Dermis blood vessel endothelial cell (primary cell): ENCODE results near the gene PPP1R16B. TPM values are rescaled to one million over a fixed set of nuclear protein-coding genes. Genes with fewer than 3 reads are reported as not detected.

ENCODE experiments used
- DNase-seq: peaks from one replicate; pipeline ENCODE4 v3.0.0; 2010
- total RNA-seq: library from RNA; depleted of rRNA; stranded (reverse); fragments of >200 nt; gene quantifications from 2 replicates; pipeline ENCODE4 v1.2.3, GENCODE V29; 2014

Gene PPP1R16B
- total RNA-seq, 1 donor from 2014 or later: 247 TPM

DNA sequence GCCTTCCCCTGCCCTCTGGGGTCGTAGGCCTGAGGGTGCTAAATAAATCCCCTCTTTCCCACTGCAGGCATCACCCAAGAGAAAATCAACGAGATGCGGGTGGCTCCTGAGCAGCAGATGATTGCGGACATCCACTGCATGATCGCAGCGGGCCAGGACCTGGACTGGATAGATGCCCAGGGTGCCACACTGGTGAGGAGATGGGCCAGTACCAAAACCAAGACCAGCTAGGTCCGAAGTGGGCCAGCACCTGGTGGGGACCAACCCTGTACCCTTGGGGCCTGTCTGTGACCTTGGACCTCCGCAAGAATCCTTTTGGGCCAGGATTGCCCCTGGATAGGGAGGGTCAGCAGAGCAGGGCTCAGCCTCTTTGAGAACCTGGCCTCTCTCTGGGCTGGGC is 97.1 kb downstream of the PPP1R16B start:
- no peak for DNase-seq

GRCh38 chr20:38903335-38903734 is 97.8 kb downstream of the PPP1R16B start:
- no peak for DNase-seq

DNA sequence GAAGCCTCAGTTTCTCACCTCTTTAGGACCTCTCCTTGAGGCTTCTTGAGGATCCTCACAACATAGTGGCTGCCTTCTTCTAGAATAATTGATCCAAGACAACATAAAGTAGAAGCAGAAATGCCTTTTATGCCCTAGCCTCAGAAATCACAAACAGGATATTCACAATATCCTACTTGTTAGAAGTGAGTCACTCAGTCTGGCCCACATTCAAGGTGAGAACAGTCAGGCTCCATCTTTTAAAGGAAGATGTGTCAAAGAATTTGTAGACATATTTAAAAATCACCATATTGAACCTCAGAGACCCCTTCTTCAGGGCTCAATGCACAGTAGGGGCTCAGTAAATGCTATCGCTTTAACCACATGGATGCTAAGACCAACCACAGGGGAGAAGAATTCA is 99.9 kb downstream of the PPP1R16B start:
- peak; percentile 59 for DNase-seq

- no peak for DNase-seq
Measured at GRCh38 chr20:38907918-38908677, 102.6 kb downstream of the PPP1R16B start.

GRCh38 chr20:38915355-38915754 is 109.9 kb downstream of the PPP1R16B start:
- DNase-seq: no peak

DNA sequence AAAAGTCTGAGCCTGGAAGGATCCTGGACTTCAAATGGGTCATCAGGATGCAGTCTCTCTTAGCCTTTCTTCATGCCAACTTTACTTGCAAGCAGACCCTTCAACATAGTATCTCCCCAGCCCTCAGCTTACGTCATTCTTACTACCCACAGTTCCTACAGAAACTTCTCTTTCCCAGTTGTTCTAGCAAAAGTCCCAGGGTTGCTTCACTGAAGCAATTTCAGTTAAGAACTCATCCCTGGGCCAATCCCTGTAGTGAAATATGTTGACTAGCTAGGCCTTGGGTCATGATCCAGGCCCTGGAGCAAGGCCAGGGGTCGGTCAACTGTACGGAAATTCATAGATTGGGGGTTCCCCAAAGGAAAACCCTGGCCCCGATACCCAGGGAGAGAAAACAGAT is 112.2 kb downstream of the PPP1R16B start:
- no peak for DNase-seq

DNA sequence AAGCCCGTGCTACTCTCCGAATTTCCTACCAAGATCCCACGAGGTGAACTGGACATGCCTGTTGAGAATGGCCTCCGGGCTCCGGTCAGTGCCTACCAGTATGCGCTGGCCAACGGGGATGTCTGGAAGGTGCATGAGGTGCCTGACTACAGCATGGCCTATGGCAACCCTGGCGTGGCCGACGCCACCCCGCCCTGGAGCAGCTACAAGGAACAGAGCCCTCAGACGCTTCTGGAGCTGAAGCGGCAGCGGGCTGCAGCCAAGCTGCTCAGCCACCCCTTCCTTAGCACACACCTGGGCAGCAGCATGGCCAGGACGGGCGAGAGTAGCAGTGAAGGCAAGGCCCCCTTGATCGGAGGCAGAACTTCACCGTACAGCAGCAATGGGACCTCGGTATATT is 112.7 kb downstream of the PPP1R16B start:
- DNase-seq: no peak

- no peak for DNase-seq
Measured at GRCh38 chr20:38919683-38920082, 114.2 kb downstream of the PPP1R16B start.

- no peak for DNase-seq
Measured at GRCh38 chr20:38920411-38920810, 114.9 kb downstream of the PPP1R16B start.

GRCh38 chr20:38920851-38921250 is 115.4 kb downstream of the PPP1R16B start:
- DNase-seq: no peak

DNA sequence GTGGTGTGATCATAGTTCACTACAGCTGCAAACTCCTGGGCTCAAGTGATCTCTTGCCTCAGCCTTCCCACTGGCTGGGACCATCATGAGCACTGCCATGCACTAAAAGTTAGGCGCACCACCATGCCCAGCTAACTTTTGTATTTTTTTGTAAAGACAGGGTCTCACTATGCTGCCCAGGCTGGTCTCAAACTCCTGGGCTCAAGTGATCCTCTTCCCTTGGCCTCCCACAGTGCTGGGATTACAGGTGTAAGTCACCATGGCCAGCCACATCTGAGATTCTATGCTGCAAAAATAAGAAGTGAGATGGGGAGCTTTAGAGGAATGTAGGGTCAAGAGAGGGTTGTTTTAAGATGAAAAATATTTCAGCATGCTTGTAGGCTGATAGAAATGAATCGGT is 119.2 kb downstream of the PPP1R16B start:
- no peak for DNase-seq

DNA sequence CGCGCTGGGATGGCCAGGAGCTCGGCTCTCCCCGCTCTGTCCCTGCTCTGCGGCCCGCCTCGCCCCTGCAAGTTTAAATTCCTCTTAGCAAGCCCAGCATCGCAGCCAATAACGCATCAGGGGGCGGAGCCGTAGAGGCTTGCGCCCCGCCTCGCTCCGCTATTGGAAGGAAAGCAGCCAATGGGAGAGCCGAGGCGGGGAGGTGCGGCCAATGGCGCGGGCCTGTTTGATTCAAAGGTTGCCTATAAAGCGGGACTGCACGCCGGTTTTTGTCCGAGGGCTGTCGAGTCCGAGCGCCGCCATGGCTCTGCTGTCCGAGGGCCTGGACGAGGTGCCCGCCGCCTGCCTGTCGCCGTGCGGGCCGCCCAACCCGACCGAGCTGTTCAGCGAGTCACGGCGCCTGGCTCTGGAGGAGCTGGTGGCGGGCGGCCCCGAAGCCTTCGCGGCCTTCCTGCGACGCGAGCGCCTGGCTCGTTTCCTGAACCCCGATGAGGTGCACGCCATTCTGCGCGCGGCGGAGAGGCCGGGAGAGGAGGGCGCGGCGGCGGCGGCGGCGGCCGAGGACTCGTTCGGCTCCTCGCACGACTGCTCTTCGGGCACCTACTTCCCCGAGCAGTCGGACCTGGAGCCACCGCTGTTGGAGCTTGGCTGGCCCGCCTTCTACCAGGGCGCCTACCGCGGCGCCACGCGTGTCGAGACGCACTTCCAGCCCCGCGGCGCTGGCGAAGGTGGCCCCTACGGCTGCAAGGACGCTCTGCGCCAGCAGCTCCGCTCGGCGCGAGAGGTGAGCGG is 120.8 kb downstream of the PPP1R16B start, which contains the start of gene FAM83D:
FAM83D (plus strand) TSS at position 276 of the 792 bp plus-strand sequence; CDS start at position 302, 26 bp downstream.
- peak; percentile 99 for DNase-seq

GRCh38 chr20:38926934-38927616 is 121.6 kb downstream of the PPP1R16B start:
- no peak for DNase-seq

GRCh38 chr20:38927902-38928578 is 122.5 kb downstream of the PPP1R16B start:
- DNase-seq: no peak

DNA sequence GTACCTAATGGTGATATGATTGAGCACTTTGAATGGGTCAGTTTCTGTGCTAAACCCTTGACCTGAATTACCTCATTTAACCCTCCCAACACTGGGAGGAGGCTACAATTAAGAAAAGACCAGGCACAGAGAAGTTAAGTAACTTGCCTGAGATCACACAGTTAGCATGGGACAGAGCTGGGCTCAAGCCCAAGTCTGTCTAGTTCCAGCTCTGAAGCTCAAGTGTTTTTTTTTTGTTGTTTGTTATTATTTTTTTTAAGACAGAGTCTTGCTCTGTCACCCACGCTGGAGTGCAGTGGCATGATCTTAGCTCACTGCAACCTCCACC is 124.7 kb downstream of the PPP1R16B start:
- no peak for DNase-seq

- no peak for DNase-seq
Measured at GRCh38 chr20:38931984-38932383, 126.5 kb downstream of the PPP1R16B start.

GRCh38 chr20:38932457-38933120 is 127.1 kb downstream of the PPP1R16B start:
- peak; percentile 56 for DNase-seq

- no peak for DNase-seq
Measured at GRCh38 chr20:38934530-38934929, 129.0 kb downstream of the PPP1R16B start.

DNA sequence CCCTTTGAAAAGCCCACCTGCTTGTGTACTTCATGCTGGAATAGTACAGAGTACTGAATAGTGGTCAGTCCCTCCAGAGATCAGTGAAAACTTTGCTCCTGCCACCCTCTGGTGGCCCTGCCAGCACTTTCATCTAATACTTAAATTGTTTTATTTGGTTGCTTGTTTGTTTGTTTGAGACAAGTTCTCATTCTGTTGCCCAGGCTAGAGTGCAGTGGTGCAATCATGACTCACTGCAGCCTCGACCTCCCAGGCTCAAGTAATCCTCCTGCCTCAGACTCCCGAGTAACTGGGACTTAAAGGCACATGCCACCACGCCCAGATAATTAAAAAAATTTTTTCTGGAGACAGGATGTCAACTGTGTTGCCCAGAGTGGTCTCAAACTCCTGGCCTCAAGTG is 129.8 kb downstream of the PPP1R16B start:
- DNase-seq: peak; percentile 50

- peak; percentile 37 for DNase-seq
Measured at GRCh38 chr20:38935967-38936407, 130.5 kb downstream of the PPP1R16B start.

DNA sequence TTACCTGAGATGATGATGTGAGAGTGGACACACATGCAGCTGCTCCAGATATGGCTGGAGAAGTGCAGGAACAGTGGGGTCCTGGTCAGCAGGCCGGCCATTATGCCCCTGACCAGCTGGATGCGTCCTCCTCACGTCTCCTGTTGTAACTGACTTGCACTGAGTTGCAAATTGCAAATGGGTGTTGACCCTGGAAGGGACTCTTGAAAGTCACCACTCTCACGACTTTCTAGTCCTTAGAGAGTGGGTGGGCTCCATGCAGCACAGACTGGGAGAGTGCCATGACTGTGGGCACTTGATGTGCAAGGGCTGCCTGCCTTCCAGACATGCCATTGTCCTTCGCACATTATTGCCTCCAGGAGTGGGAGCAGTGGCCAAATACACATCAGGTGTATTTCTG is 131.5 kb downstream of the PPP1R16B start:
- no peak for DNase-seq

DNA sequence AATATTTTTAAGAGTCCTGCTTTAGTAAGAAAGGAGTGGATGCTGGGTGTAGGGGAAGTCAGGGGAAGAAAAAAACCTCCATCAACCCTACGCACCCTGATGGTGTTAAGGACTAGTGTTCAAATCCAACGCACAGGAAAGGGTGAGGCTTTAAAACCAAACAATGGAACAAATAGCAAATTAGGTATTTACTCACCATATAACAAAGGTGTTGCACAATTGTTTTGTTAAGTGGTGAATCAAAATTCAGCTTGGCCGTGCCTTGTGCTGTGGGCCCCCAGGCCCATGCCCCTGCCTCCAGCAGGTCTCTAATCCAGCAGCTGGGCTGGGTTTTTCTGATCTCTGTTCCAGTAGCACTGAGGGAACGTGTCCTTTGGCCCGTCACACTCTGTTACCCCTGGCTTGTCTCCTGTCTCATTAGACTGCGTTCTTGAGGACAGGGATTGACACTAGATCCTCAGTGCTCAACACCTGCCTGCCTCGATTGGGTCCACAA is 132.5 kb downstream of the PPP1R16B start:
- no peak for DNase-seq
